Liver (tissue), 9 donors: ENCODE results near the gene TLE5. TPM values are rescaled to one million over a fixed set of nuclear protein-coding genes. Genes with fewer than 3 reads are reported as not detected.
A peak's percentile ranks its signal among the peaks of the same experiment; 100 is the strongest.

Source experiments
- DNase-seq: peaks from one replicate; pipeline ENCODE4 v3.0.0-alpha.2; 2017; ENCODE audit warnings: low spot score
- H3K27ac ChIP-seq, 2 donors: one replicate each; pipeline ENCODE4 v1.7.0; 2013; ENCODE audit warnings: inconsistent platforms in 2 of 2, low read length in 2 of 2, control low read depth in 1 of 2, low read depth in 1 of 2, mild to moderate bottlenecking in 1 of 2
- H3K27me3 ChIP-seq, 4 donors: one replicate each; pipeline versions ENCODE4 v1.6.1 to v1.7.0; 2013; ENCODE audit warnings: low read length in 3 of 4, inconsistent platforms in 1 of 4, mild to moderate bottlenecking in 1 of 4, moderate library complexity in 1 of 4; ENCODE audit not compliant: control insufficient read depth in 4 of 4, insufficient read depth in 4 of 4
- H3K36me3 ChIP-seq, 4 donors: one replicate each; pipeline versions ENCODE4 v1.6.1 to v1.7.0; 2013; ENCODE audit warnings: low read length in 3 of 4, mild to moderate bottlenecking in 3 of 4, low read depth in 1 of 4, moderate library complexity in 1 of 4; ENCODE audit not compliant: control insufficient read depth in 4 of 4, insufficient read depth in 3 of 4
- H3K4me1 ChIP-seq, 4 donors: one replicate each; pipeline versions ENCODE4 v1.6.1 to v1.7.0; 2013; ENCODE audit warnings: low read length in 3 of 4, mild to moderate bottlenecking in 3 of 4, moderate library complexity in 1 of 4; ENCODE audit not compliant: control insufficient read depth in 4 of 4, insufficient read depth in 4 of 4
- H3K4me3 ChIP-seq, 3 donors: one replicate each; pipeline versions ENCODE4 v1.6.1 to v1.7.0; 2013; ENCODE audit warnings: low read length in 3 of 3, control low read depth in 1 of 3, low read depth in 1 of 3, mild to moderate bottlenecking in 1 of 3
- H3K9ac ChIP-seq, 2 donors: one replicate each; pipeline ENCODE4 v1.7.0; 2013; ENCODE audit warnings: low read length in 2 of 2, mild to moderate bottlenecking in 2 of 2, moderate library complexity in 2 of 2, control low read depth in 1 of 2, low read depth in 1 of 2
- H3K9me3 ChIP-seq, 4 donors: one replicate each; pipeline versions ENCODE4 v1.6.1 to v1.7.0; 2013; ENCODE audit warnings: low read length in 3 of 4; ENCODE audit not compliant: control insufficient read depth in 4 of 4
- CTCF ChIP-seq: fragments of 150-350 bp; IDR thresholded peaks from 2 replicates; pipeline ENCODE4 v1.5.1; 2017; ENCODE audit warnings: improper control_type of control experiment, low read depth, low read length; ENCODE audit not compliant: missing input control
- EGR1 ChIP-seq, 2 donors: IDR thresholded peaks; 2 replicates each; pipeline ENCODE4 v1.6.1; 2016 to 2018; ENCODE audit warnings: antibody characterized with exemption in 2 of 2, low read depth in 2 of 2
- FOXA1 ChIP-seq: IDR thresholded peaks from 2 replicates; pipeline ENCODE4 v1.6.1; 2016; ENCODE audit warnings: antibody characterized with exemption
- FOXA2 ChIP-seq: IDR thresholded peaks from 2 replicates; pipeline ENCODE4 v1.6.1; 2016; ENCODE audit warnings: antibody characterized with exemption
- GABPA ChIP-seq, 2 donors: IDR thresholded peaks in 1 of 2; conservative IDR thresholded peaks in 1 of 2; 2 replicates each; pipeline ENCODE4 v1.6.1; 2016; ENCODE audit warnings: antibody characterized with exemption in 2 of 2, mild to moderate bottlenecking in 1 of 2, moderate library complexity in 1 of 2
- HNF4A ChIP-seq, 2 donors: conservative IDR thresholded peaks; 2 replicates each; pipeline ENCODE4 v1.6.1; 2016; ENCODE audit warnings: antibody characterized with exemption in 2 of 2, mild to moderate bottlenecking in 2 of 2
- JUND ChIP-seq, 2 donors: IDR thresholded peaks; 2 replicates each; pipeline ENCODE4 v1.6.1; 2016; ENCODE audit warnings: antibody characterized with exemption in 2 of 2
- NR2F2 ChIP-seq: IDR thresholded peaks from 2 replicates; pipeline ENCODE4 v1.6.1; 2016; ENCODE audit warnings: antibody characterized with exemption
- RAD21 ChIP-seq, 2 donors: IDR thresholded peaks; 2 replicates each; pipeline ENCODE4 v1.6.1; 2016; ENCODE audit warnings: antibody characterized with exemption in 2 of 2, mild to moderate bottlenecking in 2 of 2
- RXRA ChIP-seq, 2 donors: IDR thresholded peaks; 2 replicates each; pipeline ENCODE4 v1.6.1; 2017 to 2018; ENCODE audit warnings: antibody characterized with exemption in 2 of 2, mild to moderate bottlenecking in 1 of 2
- SP1 ChIP-seq: IDR thresholded peaks from 2 replicates; pipeline ENCODE4 v1.6.1; 2018; ENCODE audit warnings: antibody characterized with exemption, mild to moderate bottlenecking
- YY1 ChIP-seq: IDR thresholded peaks from 2 replicates; pipeline ENCODE4 v1.6.1; 2016; ENCODE audit warnings: antibody characterized with exemption, mild to moderate bottlenecking
- WGBS: extraction: QIAGEN DNeasy Blood & Tissue Kit; methylation state at CpG from one replicate; pipeline ENCODE4 v1.1.7; 2013; 5-methylcytosine and 5-hydroxymethylcytosine counted together
- polyA plus RNA-seq, 2 donors: library from polyadenylated mRNA; stranded (reverse) in 1 of 2; unstranded in 1 of 2; fragments of 200-250 nt in 1 of 2; fragments of >200 nt in 1 of 2; fragmentation: Nextera tagmentation in 1 of 2; extraction: Ambion mirVana in 1 of 2; gene quantifications; one replicate each; pipeline versions ENCODE4 v1.2.1 to v1.2.3, GENCODE V29; 2013 to 2015
- total RNA-seq, 2 donors: library from RNA; depleted of rRNA; stranded (reverse); fragments of >200 nt; gene quantifications; one replicate each; pipeline ENCODE4 v1.2.3, GENCODE V29; 2014
- TF ChIP-seq, protein P1 (sequence below): IDR thresholded peaks from 2 replicates; pipeline ENCODE4 v1.6.1; 2016; ENCODE audit warnings: antibody characterized with exemption, mild to moderate bottlenecking
- TF ChIP-seq, protein P2 (sequence below): IDR thresholded peaks from 2 replicates; pipeline ENCODE4 v1.6.1; 2016; ENCODE audit warnings: antibody characterized with exemption
- TF ChIP-seq, protein P3 (sequence below): IDR thresholded peaks from 2 replicates; pipeline ENCODE4 v1.6.1; 2016; ENCODE audit warnings: antibody characterized with exemption
- donor health status: healthy.
- donor health status: healthy.
- donor health status: healthy.
- donor health status: healthy.
- donor health status: healthy.

The TLE5 gene
- total and polyA plus RNA-seq, 4 donors = 47.2 to 166 (median 54.9) TPM

DNA sequence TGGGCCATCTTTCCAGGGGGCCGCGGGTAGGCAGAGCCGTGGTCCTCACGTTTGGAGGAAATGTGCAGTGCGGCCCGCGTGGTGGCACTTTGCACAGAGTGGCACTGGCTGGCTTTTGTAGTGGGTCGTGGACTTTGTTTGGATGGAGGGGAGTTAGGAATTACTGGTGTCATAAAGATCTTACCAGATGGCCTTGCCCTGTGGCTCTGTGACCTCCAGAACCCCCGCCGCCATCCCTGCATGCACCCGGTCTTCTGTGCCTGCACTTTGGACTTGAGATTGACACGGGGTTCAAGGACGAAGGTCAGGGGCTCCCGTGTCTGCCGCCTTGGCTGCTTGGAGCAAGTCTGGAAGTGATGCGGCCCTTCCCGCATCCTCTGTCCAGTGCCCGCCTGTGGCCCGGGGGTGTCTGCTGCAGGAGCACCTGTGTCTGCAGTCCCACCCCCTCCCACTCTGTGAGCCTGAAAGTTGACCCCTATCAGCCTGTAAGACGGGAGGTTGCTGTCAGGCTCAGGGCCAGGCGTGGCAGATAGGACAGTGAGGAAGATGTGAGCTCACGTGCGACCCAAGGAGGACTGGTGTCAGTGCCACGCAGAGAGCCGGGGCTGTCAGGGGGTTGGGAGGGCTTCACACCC is 34.1 kb upstream of the TLE5 start:
- H3K27ac ChIP-seq = peak overlapping the region; percentile 60 to 76
- DNase-seq = no peak

More for the DNA sequence above, 34.1 kb upstream of the TLE5 start:
- peak overlapping the region; percentile 13 to 96 (median 88) for H3K4me3 ChIP-seq
- no peaks in the 10 kb centered on the region for H3K36me3 ChIP-seq
- 32% methylated on average over 25 of the region's 25 CpGs for WGBS
- no peak for TF ChIP-seq CTCF
- no peak for TF ChIP-seq FOXA2
- TF ChIP-seq HNF4A (conservative IDR thresholded peaks at IDR 0.05) = peak; percentile 78 to 85
- TF ChIP-seq YY1 = no peak
- TF ChIP-seq SP1 = peak; percentile 23
- TF ChIP-seq, protein P1, sequence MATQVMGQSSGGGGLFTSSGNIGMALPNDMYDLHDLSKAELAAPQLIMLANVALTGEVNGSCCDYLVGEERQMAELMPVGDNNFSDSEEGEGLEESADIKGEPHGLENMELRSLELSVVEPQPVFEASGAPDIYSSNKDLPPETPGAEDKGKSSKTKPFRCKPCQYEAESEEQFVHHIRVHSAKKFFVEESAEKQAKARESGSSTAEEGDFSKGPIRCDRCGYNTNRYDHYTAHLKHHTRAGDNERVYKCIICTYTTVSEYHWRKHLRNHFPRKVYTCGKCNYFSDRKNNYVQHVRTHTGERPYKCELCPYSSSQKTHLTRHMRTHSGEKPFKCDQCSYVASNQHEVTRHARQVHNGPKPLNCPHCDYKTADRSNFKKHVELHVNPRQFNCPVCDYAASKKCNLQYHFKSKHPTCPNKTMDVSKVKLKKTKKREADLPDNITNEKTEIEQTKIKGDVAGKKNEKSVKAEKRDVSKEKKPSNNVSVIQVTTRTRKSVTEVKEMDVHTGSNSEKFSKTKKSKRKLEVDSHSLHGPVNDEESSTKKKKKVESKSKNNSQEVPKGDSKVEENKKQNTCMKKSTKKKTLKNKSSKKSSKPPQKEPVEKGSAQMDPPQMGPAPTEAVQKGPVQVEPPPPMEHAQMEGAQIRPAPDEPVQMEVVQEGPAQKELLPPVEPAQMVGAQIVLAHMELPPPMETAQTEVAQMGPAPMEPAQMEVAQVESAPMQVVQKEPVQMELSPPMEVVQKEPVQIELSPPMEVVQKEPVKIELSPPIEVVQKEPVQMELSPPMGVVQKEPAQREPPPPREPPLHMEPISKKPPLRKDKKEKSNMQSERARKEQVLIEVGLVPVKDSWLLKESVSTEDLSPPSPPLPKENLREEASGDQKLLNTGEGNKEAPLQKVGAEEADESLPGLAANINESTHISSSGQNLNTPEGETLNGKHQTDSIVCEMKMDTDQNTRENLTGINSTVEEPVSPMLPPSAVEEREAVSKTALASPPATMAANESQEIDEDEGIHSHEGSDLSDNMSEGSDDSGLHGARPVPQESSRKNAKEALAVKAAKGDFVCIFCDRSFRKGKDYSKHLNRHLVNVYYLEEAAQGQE = no peak
- no peak for TF ChIP-seq RAD21 (IDR thresholded peaks at IDR 0.05)
- TF ChIP-seq NR2F2 = peak; percentile 68
- TF ChIP-seq JUND (IDR thresholded peaks at IDR 0.05) = no peak
- TF ChIP-seq, protein P2, sequence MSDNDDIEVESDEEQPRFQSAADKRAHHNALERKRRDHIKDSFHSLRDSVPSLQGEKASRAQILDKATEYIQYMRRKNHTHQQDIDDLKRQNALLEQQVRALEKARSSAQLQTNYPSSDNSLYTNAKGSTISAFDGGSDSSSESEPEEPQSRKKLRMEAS = no peak
- TF ChIP-seq FOXA1 = no peak
- no peak for TF ChIP-seq GABPA (IDR thresholded peaks at IDR 0.05 in 1 of 2, conservative IDR thresholded peaks at IDR 0.05 in 1 of 2)
- peak; percentile 71 to 76 for TF ChIP-seq RXRA (IDR thresholded peaks at IDR 0.05)
- TF ChIP-seq, protein P3, sequence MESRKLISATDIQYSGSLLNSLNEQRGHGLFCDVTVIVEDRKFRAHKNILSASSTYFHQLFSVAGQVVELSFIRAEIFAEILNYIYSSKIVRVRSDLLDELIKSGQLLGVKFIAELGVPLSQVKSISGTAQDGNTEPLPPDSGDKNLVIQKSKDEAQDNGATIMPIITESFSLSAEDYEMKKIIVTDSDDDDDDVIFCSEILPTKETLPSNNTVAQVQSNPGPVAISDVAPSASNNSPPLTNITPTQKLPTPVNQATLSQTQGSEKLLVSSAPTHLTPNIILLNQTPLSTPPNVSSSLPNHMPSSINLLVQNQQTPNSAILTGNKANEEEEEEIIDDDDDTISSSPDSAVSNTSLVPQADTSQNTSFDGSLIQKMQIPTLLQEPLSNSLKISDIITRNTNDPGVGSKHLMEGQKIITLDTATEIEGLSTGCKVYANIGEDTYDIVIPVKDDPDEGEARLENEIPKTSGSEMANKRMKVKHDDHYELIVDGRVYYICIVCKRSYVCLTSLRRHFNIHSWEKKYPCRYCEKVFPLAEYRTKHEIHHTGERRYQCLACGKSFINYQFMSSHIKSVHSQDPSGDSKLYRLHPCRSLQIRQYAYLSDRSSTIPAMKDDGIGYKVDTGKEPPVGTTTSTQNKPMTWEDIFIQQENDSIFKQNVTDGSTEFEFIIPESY = no peak
- TF ChIP-seq EGR1 (IDR thresholded peaks at IDR 0.05; ENCODE audit: low read depth in 2 of 2) = no peak
- peak overlapping the region in 1 of 2 donors; percentile 38 for H3K9ac ChIP-seq
- no peaks in the 10 kb centered on the region for H3K27me3 ChIP-seq
- no peaks in the 10 kb centered on the region for H3K9me3 ChIP-seq
- H3K4me1 ChIP-seq = peaks cover 24 to 64% (median 42%) of the 10 kb centered on the region in 4 donors
